Esophagus squamous epithelium (tissue), 5 donors: ENCODE results near the gene GGT5. TPM values are rescaled to one million over a fixed set of nuclear protein-coding genes. Genes with fewer than 3 reads are reported as not detected.
"Not testable (repeated sequence)": the region's sequence is repeated elsewhere in the genome, so short reads cannot be mapped to it uniquely, and the experiment has no call there.

ENCODE experiments used
- DNase-seq: peaks from one replicate; lab custom pipeline; 2025; lab: John Stamatoyannopoulos, UW
- H3K27ac ChIP-seq, 4 donors: fragments of 200-600 bp; sonication (generic); one replicate each; pipeline ENCODE4 v1.5.1; 2016 to 2019; ENCODE audit warnings: mild to moderate bottlenecking in 1 of 4
- H3K27me3 ChIP-seq, 4 donors: fragments of 200-600 bp; sonication (generic); 1 replicate in 3 of 4; 2 replicates in 1 of 4; pipeline versions ENCODE4 v1.5.1 to v1.6.0; 2017 to 2021; ENCODE audit warnings: antibody characterized with exemption in 1 of 4
- H3K36me3 ChIP-seq, 3 donors: fragments of 200-600 bp; sonication (generic); one replicate each; pipeline ENCODE4 v1.5.1; 2016 to 2019
- H3K4me1 ChIP-seq, 3 donors: fragments of 200-600 bp; sonication (generic); one replicate each; pipeline ENCODE4 v1.5.1; 2017 to 2019
- H3K4me3 ChIP-seq, 4 donors: fragments of 200-600 bp; sonication (generic); 1 replicate in 3 of 4; 2 replicates in 1 of 4; pipeline ENCODE4 v1.5.1; 2016 to 2019; ENCODE audit warnings: mild to moderate bottlenecking in 2 of 4, moderate library complexity in 1 of 4
- H3K9me3 ChIP-seq, 3 donors: fragments of 200-600 bp; sonication (generic); one replicate each; pipeline ENCODE4 v1.5.1; 2016 to 2019
- CTCF ChIP-seq, 6 experiments: fragments of 450-650 bp in 4 of 6; fragments of 200-600 bp in 2 of 6; sonication (generic) in 2 of 6; IDR thresholded peaks; one replicate each; pipeline ENCODE4 v1.5.1; 2016 to 2019; ENCODE audit warnings: antibody characterized with exemption in 6 of 6, mild to moderate bottlenecking in 4 of 6, moderate library complexity in 4 of 6
- POLR2A ChIP-seq, 4 donors: fragments of 450-650 bp; IDR thresholded peaks; one replicate each; pipeline ENCODE4 v1.6.1; 2017; ENCODE audit warnings: antibody characterized with exemption in 4 of 4, mild to moderate bottlenecking in 4 of 4, moderate library complexity in 3 of 4
- WGBS, 2 donors: methylation state at CpG; one replicate each; pipeline ENCODE4 v1.1.5; 2018; 5-methylcytosine and 5-hydroxymethylcytosine counted together
- intact Hi-C: fragments of 100-400 bp; cut with DNase I; formaldehyde crosslinking; loops from one replicate; pipeline ENCODE4 v1.15.0; 2022
- total RNA-seq, 4 donors: library from RNA; depleted of rRNA; stranded (reverse); fragments of >200 nt; gene quantifications; one replicate each; pipeline ENCODE4 v1.1.0, GENCODE V29; 2016
- donor health status: DM: yes; HTN: yes; CAD: no.

Gene GGT5
- total RNA-seq, 4 donors from 2014 or later = 2.6 to 26.5 (median 7.1) TPM

- Histone ChIP-seq H3K4me1 (peaks cover 3 to 47% (median 35%) of the 10 kb centered on the region in 3 donors), H3K36me3 (no peaks in the 10 kb centered on the region), H3K27ac (peak overlapping the region in 3 of 4 donors; percentile 77 to 92 (median 88)), H3K27me3 (no peaks in the 10 kb centered on the region), H3K9me3 (no peaks in the 10 kb centered on the region), H3K4me3 (no peak overlapping the region)
- intact Hi-C loops = loop anchor here (5.0 kb wide), 1 partner anchor 60 kb away; no protein-coding TSS in a partner anchor
- no peak for DNase-seq
- 7 to 33% methylated on average over 5 to 9 of the region's 23 CpGs for WGBS, 2 donors
- TF ChIP-seq POLR2A (IDR thresholded peaks at IDR 0.05) (no peak), CTCF (IDR thresholded peaks at IDR 0.05) (peak; percentile 77 to 93 (median 91))
Measured at GRCh38 chr22:24247564-24248344, 2.9 kb upstream of the GGT5 start.

GRCh38 chr22:24247011-24247507, 2.2 kb upstream of the GGT5 start:
- H3K4me1 ChIP-seq = peaks cover 3 to 54% (median 41%) of the 10 kb centered on the region in 3 donors
- DNase-seq = no peak
- 57 to 73% methylated on average over 4 of the region's 6 CpGs for WGBS, 2 donors

GRCh38 chr22:24245584-24246561, 991 bp upstream of the GGT5 start:
- TF ChIP-seq POLR2A (IDR thresholded peaks at IDR 0.05) = peak in 1 of 4 donors; percentile 4
- Histone ChIP-seq H3K27ac (peak overlapping the region; percentile 57 to 92 (median 82)), H3K4me1 (peaks cover 3 to 60% (median 41%) of the 10 kb centered on the region in 3 donors), H3K4me3 (peak overlapping the region in 3 of 4 donors; percentile 12 to 62 (median 39))
- H3K9me3 ChIP-seq, H3K27me3 ChIP-seq, H3K36me3 ChIP-seq, DNase-seq: not testable (repeated sequence)
- intact Hi-C loops = loop anchor here (5.0 kb wide), 1 partner anchor 59 kb away; no protein-coding TSS in a partner anchor
- WGBS, 2 donors = 50 to 73% methylated on average over 2 to 4 of the region's 18 CpGs

More at GRCh38 chr22:24247011-24247507, 2.2 kb upstream of the GGT5 start:
- intact Hi-C loops = loop anchor here (5.0 kb wide), 1 partner anchor 60 kb away; no protein-coding TSS in a partner anchor
- Histone ChIP-seq H3K4me3 (no peak overlapping the region), H3K9me3 (no peaks in the 10 kb centered on the region), H3K36me3 (no peaks in the 10 kb centered on the region), H3K27ac (peak overlapping the region; percentile 57 to 92 (median 82)), H3K27me3 (no peaks in the 10 kb centered on the region)
- no peak for TF ChIP-seq CTCF (IDR thresholded peaks at IDR 0.05)
- no peak for TF ChIP-seq POLR2A (IDR thresholded peaks at IDR 0.05)

- Histone ChIP-seq H3K9me3 (no peaks in the 10 kb centered on the region), H3K27me3 (no peaks in the 10 kb centered on the region), H3K4me3 (peak overlapping the region; percentile 18 to 62 (median 38)), H3K27ac (peak overlapping the region; percentile 71 to 92 (median 83)), H3K4me1 (peaks cover 3 to 62% (median 41%) of the 10 kb centered on the region in 3 donors), H3K36me3 (no peaks in the 10 kb centered on the region)
- TF ChIP-seq CTCF (IDR thresholded peaks at IDR 0.05) = no peak
- no peak for TF ChIP-seq POLR2A (IDR thresholded peaks at IDR 0.05)
- WGBS, 2 donors = 56 to 62% methylated on average over 8 to 15 of the region's 19 CpGs
- intact Hi-C loops = no loop called here
- no peak for DNase-seq
Measured at GRCh38 chr22:24244144-24244787, 616 bp downstream of the GGT5 start.

- H3K27me3 ChIP-seq, H3K36me3 ChIP-seq, intact Hi-C loops, H3K9me3 ChIP-seq, DNase-seq: not testable (repeated sequence)
- H3K4me3 ChIP-seq = peak overlapping the region in 3 of 4 donors; percentile 38 to 62 (median 39)
- peaks cover 3 to 62% (median 41%) of the 10 kb centered on the region in 3 donors for H3K4me1 ChIP-seq
- 60 to 67% methylated on average over 1 of the region's 3 CpGs for WGBS, 2 donors
- peak overlapping the region; percentile 14 to 92 (median 63) for H3K27ac ChIP-seq
Measured at GRCh38 chr22:24243417-24243816, 1.5 kb downstream of the GGT5 start.

GRCh38 chr22:24240985-24241692, 3.7 kb downstream of the GGT5 start:
- H3K27ac ChIP-seq, intact Hi-C loops: not testable (repeated sequence)

More at GRCh38 chr22:24240985-24241692, 3.7 kb downstream of the GGT5 start:
- 75 to 82% methylated on average over 9 of the region's 9 CpGs for WGBS, 2 donors
- H3K4me3 ChIP-seq, H3K36me3 ChIP-seq, DNase-seq, H3K9me3 ChIP-seq, H3K27me3 ChIP-seq: not testable (repeated sequence)
- H3K4me1 ChIP-seq = peaks cover 2 to 41% (median 29%) of the 10 kb centered on the region in 3 donors
